NCI-H2029 treated with DMSO at 0.1 percent for 48 hours (cell line): ENCODE data around the gene NDUFB8.
"Not testable (repeated sequence)": the region's sequence is repeated elsewhere in the genome, so short reads cannot be mapped to it uniquely, and the experiment has no call there.

Experiments used
- DNase-seq: peaks from one replicate; lab custom pipeline; 2025; lab: John Stamatoyannopoulos, UW

NDUFB8 gene

GRCh38 chr10:100529475-100530298 lies at the start of gene NDUFB8:
NDUFB8 (minus strand) TSS chr10:100529871; CDS start chr10:100529851, 20 bp downstream.
- DNase-seq = no peak

DNA sequence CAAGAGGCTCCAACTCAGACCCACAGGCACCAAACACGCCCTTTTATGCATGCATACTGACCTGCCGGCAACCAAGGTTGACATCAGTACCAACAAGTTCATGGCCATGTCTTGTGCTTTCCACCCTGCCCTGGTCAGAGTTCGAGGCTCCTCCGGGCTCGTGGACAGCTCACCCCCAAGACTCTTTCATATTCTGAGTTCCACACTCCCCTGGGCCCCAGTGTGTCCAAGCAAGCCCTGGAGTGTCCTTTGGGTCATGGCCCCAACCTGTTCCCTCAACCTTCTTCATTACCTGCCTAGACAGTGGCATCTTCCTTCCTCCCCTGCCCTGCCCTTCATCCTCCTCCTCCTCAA lies 46.6 kb upstream of the NDUFB8 start:
- DNase-seq = no peak

- DNase-seq = no peak
Observed at GRCh38 chr10:100575585-100576281, 46.1 kb upstream of the NDUFB8 start.

GRCh38 chr10:100575146-100575545 lies 45.5 kb upstream of the NDUFB8 start:
- DNase-seq = not testable (repeated sequence)

GRCh38 chr10:100571084-100571856 lies 41.6 kb upstream of the NDUFB8 start:
- no peak for DNase-seq

DNA sequence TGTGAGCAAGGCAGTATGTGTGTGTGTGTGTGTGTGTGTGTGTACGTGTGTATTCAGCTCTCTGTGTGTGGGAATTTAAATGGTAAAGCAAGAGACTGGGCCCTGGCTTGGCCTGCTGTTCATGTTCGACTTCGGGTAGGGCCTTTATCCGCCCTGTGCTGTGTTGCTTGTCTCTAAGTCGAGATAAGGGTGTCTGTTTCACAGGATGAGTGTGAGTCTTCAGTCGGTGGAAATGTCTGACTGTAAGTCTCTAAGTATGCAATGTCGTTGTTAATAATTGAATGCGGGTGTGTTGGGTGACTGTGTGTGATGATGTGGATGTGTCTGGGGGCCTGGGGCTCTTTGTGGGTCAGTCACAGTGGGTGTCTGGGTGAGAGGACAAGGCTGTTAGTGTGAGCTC lies 40.8 kb upstream of the NDUFB8 start:
- no peak for DNase-seq

DNA sequence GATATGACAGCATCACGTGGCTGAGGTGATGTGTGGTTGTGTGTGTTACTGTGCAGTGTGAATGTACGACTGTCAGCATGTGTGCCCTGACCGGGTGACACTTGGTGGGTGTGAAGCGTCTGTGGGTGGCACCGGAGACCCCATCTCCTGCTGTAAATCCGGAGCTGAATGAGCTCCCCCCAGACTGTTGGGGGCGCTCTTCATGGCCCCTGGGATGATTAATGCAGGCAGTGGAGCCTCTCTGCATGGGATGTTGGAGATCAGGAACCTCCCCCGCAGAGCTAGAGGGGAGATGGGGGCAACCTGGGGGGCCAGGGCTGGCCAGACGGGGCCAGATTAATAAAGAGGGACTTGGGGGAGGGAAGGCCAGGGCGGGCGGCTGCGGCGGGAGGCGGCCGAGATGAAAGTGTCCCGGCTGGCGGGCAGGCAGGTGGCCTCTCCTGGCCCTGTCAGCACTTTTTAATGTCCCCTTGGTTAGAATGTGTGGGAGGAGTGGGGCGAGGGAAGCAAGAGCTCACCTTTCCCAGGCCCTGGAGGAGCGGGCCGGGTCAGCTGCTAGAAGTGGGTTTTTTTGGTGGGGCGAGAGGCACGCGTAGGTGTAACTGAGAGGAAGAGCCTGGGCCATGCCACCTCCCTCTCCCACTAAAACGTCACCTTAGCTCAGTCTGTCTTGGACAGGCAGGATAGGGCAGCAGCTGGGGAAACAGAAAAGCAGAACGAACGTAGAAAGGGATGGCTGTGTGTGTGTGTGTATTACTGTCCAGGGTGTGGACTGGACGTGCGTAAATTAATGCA lies 40.2 kb upstream of the NDUFB8 start:
- DNase-seq = no peak

DNA sequence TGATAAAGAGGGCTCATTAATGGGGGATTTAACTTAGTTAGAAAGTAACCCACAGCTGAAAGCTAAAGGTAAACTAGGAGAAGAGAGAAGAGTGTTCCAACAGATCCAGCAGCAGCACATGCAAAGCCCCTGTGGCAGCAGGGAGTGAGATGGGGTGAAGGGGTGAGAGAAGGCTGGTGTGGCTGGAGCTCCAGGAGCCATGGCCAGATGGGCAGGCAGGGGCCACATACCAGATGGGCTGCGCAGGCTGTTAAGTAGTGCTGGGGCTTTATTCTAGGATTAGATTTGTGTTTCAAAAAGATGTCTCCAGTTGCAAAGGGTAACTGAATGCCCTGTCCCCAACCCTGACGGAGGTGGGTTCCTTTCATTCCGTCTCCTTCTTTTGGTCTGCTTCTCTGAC lies 39.2 kb upstream of the NDUFB8 start:
- DNase-seq = no peak

GRCh38 chr10:100567826-100568225 lies 38.2 kb upstream of the NDUFB8 start:
- no peak for DNase-seq

GRCh38 chr10:100567249-100567648 lies 37.6 kb upstream of the NDUFB8 start:
- DNase-seq = no peak

- DNase-seq = no peak
Observed at GRCh38 chr10:100566561-100566960, 36.9 kb upstream of the NDUFB8 start.

GRCh38 chr10:100565206-100565985 lies 35.7 kb upstream of the NDUFB8 start:
- DNase-seq = no peak

DNA sequence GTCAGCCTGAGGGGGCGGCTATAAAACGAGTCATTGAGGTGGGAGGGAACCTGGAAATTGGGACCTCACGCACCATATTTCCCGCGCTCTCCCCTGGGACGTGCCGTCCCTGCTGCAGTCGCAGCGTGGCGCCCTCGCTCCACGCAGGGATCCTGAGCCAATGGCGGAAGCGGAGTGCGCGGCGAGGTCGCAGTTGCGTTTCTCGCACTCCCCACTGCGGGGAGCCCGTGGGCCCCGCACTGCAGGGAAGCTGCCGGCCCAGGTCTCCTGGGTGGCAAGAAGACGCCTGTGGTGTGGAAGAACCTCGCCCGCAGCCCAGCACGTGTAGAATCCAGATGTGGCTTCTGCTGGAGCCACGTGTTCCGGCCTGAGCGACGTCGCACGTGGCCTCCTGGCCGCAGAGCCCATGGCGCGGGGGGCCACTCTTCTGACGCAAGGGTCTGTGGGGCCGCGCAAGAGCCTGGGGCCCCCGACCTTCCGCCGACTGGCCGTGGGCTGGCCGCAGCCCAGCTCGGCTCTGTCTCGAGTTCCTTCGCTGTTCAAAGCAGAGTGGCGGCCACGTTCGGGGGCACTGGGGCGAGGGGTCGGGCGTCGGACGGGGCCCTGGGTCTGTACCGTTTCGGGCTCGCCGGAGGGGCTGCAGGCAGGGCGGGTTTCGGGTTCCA lies 32.5 kb upstream of the NDUFB8 start:
- no peak for DNase-seq

GRCh38 chr10:100561005-100561404 lies 31.3 kb upstream of the NDUFB8 start:
- no peak for DNase-seq

DNA sequence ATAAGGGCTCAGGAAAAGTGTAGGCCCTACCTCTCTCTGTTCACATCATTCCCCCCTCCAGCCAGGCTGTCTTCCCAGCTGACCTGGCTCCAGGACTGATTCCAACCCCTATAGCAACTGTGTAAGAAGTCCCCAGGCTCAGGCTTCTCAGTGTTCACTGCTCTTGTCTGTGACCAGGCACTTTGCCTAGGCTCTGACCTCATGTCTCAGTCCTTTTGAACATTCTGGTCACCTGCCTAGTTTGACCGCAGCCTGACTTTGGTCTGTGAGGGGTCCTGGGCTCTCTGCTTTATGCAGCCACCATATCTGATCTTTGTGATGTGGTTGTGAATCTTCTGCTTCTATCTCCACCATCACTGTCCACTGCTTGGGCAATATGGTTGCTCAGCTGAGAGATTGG lies 30.6 kb upstream of the NDUFB8 start:
- no peak for DNase-seq

DNA sequence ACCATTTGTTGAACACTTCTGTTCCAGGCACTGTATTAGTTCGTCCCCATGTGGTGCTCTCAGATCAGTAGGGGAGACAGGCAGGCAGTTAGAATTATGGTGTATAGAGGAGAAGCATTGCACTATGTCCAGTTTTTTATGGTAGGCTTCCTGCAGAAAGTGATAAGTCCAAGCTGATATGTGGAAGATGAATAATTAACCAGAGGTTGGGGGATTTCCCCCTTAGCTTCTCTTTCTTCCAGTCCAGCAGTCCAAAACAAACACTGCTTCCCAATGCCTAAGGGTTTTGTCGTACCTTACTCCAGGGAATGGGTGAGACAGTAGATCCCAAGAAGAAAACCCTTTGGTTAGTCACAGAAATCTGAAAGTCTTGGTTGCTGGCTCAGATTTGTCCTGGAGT lies 25.2 kb upstream of the NDUFB8 start:
- DNase-seq = no peak

DNA sequence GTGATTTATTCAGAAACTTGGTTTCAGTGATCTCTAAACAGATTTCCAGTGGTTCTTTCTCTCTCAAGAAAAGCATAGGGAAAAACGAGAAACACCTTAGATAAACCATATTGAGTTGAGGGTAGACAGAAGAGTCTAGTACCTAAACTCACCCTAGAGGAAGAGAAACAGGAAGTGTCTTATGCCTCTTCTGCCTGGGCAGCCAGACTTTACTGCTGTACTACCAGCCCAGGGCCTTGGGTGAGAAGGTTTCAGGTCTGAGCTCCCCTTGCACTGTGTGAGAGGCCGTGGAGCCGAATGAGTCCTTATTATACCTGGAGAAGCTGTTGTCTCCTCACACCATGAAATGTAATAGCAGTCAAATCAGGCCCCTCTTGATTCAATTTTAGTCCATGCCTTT lies 24.3 kb upstream of the NDUFB8 start:
- no peak for DNase-seq

GRCh38 chr10:100551738-100552137 lies 22.1 kb upstream of the NDUFB8 start:
- DNase-seq = no peak

DNA sequence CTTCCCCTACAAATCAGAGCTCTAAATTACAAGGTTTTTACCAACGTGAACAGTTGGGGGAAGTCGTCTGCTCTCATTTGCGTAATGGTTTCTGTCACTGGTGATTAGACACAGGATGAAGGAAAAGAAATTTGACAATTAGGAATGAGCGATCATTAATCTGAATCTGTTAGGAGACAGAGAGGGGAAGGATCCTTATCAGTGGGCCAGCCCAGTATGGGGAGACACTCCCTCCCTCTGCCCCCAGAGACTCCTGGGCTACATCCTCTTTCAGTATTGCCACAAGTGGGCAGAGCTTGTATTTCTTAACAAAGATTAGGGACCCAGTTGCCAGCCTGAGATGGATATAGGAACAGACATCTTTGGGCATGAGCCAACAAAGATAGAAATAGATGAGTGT lies 21.5 kb upstream of the NDUFB8 start:
- DNase-seq = no peak

GRCh38 chr10:100544950-100545349 lies 15.3 kb upstream of the NDUFB8 start:
- no peak for DNase-seq

- no peak for DNase-seq
Observed at GRCh38 chr10:100537475-100537874, 7.8 kb upstream of the NDUFB8 start.
